Progenitor cell of endocrine pancreas (in vitro differentiated cells): Measurements from ENCODE around the gene ARHGAP36. TPM values are rescaled to one million over a fixed set of nuclear protein-coding genes. Genes with fewer than 3 reads are reported as not detected.

ENCODE experiments used
- DNase-seq: peaks from one replicate; pipeline ENCODE4 v3.0.0; 2021; ENCODE audit warnings: low spot score; ENCODE audit not compliant: unreplicated experiment
- H3K27ac Mint-ChIP-seq: 2 replicates; pipeline ENCODE4 v1.8.0; 2021; ENCODE audit warnings: mild to moderate bottlenecking, moderate library complexity, mixed read lengths
- H3K27me3 Mint-ChIP-seq: 2 replicates; pipeline ENCODE4 v1.8.0; 2021; ENCODE audit warnings: mixed read lengths
- H3K36me3 Mint-ChIP-seq: 2 replicates; pipeline ENCODE4 v1.8.0; 2022; ENCODE audit warnings: mixed read lengths; ENCODE audit not compliant: insufficient read depth
- H3K4me1 Mint-ChIP-seq: 2 replicates; pipeline ENCODE4 v1.8.0; 2021; ENCODE audit warnings: low read depth, mixed read lengths
- H3K4me3 Mint-ChIP-seq: 2 replicates; pipeline ENCODE4 v1.8.0; 2021; ENCODE audit warnings: low read depth, mild to moderate bottlenecking, moderate library complexity, mixed read lengths
- H3K9me3 Mint-ChIP-seq: 2 replicates; pipeline ENCODE4 v1.8.0; 2021; ENCODE audit warnings: low read depth, mixed read lengths
- total RNA-seq: library from RNA; stranded (reverse); gene quantifications from 2 replicates; pipeline ENCODE4 v1.2.1, GENCODE V29; 2021
- TF ChIP-seq, protein P1 (sequence below): fragments of 200-600 bp; sonication (generic); IDR thresholded peaks from one replicate; pipeline ENCODE4 v1.5.0; 2021; ENCODE audit warnings: antibody characterized with exemption, mild to moderate bottlenecking; ENCODE audit not compliant: unreplicated experiment

The ARHGAP36 gene
- total RNA-seq, 1 donor from 2014 or later, result 0.36 TPM

DNA sequence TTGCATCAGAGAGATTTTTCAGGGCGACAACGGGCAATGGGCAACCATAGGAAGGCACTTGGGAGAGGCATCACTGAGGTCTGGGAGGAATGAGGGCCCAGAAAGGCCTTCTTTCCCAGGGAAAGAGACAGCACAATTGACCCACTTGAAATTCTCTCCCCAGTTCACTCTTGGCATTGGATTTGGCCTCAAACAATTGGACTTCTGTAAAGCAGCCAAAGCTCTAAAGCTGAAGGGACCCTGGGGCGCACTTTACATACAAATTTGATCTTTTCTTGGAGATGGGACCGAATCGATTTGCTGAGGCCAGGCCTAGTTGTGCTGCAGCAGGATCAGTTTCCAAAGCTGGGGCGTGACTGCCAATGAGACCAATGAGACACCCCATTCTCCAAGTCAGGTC lies 3.2 kb downstream of the ARHGAP36 start:
- Mint-ChIP-seq H3K36me3 (no peaks in the 10 kb centered on the region), H3K27ac (no peak overlapping the region), H3K27me3 (peaks cover 86% of the 10 kb centered on the region), H3K4me3 (no peak overlapping the region), H3K4me1 (no peaks in the 10 kb centered on the region), H3K9me3 (no peaks in the 10 kb centered on the region)
- TF ChIP-seq, protein P1, sequence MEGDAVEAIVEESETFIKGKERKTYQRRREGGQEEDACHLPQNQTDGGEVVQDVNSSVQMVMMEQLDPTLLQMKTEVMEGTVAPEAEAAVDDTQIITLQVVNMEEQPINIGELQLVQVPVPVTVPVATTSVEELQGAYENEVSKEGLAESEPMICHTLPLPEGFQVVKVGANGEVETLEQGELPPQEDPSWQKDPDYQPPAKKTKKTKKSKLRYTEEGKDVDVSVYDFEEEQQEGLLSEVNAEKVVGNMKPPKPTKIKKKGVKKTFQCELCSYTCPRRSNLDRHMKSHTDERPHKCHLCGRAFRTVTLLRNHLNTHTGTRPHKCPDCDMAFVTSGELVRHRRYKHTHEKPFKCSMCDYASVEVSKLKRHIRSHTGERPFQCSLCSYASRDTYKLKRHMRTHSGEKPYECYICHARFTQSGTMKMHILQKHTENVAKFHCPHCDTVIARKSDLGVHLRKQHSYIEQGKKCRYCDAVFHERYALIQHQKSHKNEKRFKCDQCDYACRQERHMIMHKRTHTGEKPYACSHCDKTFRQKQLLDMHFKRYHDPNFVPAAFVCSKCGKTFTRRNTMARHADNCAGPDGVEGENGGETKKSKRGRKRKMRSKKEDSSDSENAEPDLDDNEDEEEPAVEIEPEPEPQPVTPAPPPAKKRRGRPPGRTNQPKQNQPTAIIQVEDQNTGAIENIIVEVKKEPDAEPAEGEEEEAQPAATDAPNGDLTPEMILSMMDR, result no peak
- DNase-seq, result no peak

DNA sequence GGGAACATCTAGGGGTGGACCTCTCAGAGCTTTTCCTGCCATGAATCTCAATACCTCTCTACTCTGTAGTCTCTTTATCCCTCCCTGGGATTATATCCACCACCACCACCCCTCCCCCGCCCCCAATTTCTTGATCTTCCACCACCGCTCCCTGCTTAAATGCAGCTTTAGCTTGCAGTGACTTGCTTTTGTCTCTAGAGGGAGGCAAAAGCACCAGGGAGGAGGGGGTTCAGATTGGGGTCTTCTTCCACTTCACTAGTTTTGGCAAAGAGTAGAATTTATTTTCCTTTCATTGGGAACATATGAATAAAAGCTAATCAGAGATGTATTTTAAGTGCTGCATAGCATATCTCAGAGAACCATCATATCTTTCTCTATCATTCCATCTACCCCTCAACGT lies 5.5 kb downstream of the ARHGAP36 start:
- H3K27me3 Mint-ChIP-seq, result peaks cover 66% of the 10 kb centered on the region
- TF ChIP-seq, protein P1, result peak; percentile 58
- no peaks in the 10 kb centered on the region for H3K36me3 Mint-ChIP-seq
- H3K9me3 Mint-ChIP-seq, result no peaks in the 10 kb centered on the region
- H3K27ac Mint-ChIP-seq, result no peak overlapping the region
- DNase-seq, result no peak
- no peaks in the 10 kb centered on the region for H3K4me1 Mint-ChIP-seq
- no peak overlapping the region for H3K4me3 Mint-ChIP-seq

DNA sequence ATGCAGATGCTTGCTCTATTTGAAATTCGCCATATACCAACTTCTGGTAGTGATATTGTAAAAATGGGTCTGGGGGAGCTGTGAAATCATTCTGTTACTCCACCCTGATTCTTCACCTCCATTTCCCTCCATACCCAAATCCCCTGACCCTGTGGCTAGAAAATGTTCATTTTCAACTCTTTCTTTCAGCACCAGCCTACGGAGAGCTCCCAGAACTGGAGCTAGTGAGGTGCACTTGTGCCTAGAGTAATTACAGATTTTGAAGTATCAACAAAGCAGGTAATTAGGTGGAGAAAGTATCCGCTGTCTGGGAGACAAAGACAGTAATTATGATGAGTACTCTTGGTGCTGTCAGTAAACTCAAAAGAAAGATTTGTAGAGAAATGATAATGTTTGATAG lies 8.1 kb downstream of the ARHGAP36 start:
- Mint-ChIP-seq H3K4me1 (no peaks in the 10 kb centered on the region), H3K36me3 (no peaks in the 10 kb centered on the region), H3K27ac (no peak overlapping the region), H3K4me3 (no peak overlapping the region), H3K27me3 (peaks cover 58% of the 10 kb centered on the region), H3K9me3 (no peaks in the 10 kb centered on the region)
- TF ChIP-seq, protein P1, result no peak
- no peak for DNase-seq

DNA sequence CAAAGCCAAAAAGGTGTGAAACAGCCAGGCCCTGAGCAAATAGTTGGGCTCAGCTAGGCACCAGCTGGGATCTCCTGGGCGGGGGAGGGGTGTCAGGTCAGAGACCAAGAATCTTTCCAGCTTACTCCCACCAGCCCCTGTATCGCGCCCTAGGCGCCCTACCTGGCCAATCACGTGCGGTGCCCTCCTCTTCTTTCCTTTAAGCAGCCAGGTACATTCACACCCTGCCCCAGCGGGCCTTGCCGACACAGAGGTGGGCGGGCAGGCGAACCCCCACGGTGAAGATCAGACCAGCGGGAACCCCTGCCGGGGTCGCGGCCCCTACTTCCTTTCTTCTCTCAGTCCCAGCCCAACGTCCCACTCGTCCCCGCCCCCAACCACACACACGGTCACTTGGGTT lies 9.1 kb downstream of the ARHGAP36 start:
- no peaks in the 10 kb centered on the region for H3K36me3 Mint-ChIP-seq
- no peaks in the 10 kb centered on the region for H3K9me3 Mint-ChIP-seq
- H3K4me3 Mint-ChIP-seq, result no peak overlapping the region
- DNase-seq, result no peak
- no peak overlapping the region for H3K27ac Mint-ChIP-seq
- TF ChIP-seq, protein P1, result no peak
- no peaks in the 10 kb centered on the region for H3K4me1 Mint-ChIP-seq
- H3K27me3 Mint-ChIP-seq, result peaks cover 60% of the 10 kb centered on the region

DNA sequence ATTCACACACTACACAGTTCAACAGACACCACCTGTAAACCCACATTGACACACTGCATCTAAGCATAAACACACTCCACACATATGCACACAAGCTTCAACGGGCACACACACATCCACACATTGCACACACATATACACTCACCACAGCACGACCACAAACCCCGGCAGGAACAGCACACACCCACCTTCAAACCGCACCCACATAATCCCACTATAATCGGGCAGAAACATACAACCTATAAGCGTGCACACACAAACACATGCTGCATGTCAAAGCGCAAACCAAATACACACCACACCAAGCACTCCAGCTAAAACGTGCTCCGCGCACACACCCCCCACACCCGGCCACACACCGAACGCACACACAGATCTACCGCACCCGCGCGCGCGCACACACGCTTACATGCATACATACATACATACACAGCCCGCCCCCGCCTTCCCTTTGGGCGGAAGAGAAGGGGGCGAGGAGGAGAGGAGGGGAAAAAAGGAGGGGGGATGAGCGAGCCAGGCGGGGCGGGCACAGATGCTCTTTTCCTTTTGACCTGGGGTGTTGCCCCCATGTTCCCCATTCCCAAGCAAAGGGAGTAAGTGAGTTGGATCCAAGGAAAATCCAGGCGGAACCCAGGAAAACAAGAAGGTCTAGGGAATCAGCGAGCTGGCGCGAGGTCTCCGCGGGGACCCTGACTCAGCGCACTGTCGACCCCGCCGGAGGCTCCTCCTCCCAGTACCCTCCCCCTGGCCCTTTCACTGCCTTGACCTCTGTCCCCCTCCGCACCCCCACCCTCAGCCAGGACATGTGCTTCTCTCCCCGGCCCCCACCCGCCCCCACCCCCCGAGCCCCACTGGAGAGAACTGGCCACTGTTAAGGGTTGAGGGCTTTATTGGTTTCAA lies 9.9 kb downstream of the ARHGAP36 start:
- H3K4me1 Mint-ChIP-seq, result no peaks in the 10 kb centered on the region
- peaks cover 64% of the 10 kb centered on the region for H3K27me3 Mint-ChIP-seq
- no peaks in the 10 kb centered on the region for H3K36me3 Mint-ChIP-seq
- H3K27ac Mint-ChIP-seq, result no peak overlapping the region
- no peak for DNase-seq
- no peaks in the 10 kb centered on the region for H3K9me3 Mint-ChIP-seq
- H3K4me3 Mint-ChIP-seq, result no peak overlapping the region
- TF ChIP-seq, protein P1, result no peak
